Activated CD8-positive, alpha-beta memory T cell treated with anti-CD3 and anti-CD28 coated beads, Interleukin-2, amount 10 ng/mL, durations not matched to agents 7 days and 5 days (primary cell): Measurements from ENCODE around the gene PLPP3. TPM values are rescaled to one million over a fixed set of nuclear protein-coding genes. Genes with fewer than 3 reads are reported as not detected.

Source experiments
- ATAC-seq: fragments of 150-1000 bp; cut with Tn5 transposase; one replicate; pipeline ENCODE4 v1.10.0; 2021; ENCODE audit warnings: moderate library complexity
- CTCF ChIA-PET: fragments of 350-600 bp; sonication (Branson Sonifier 250); formaldehyde crosslinking; loops from one replicate; lab custom pipeline; 2021; ENCODE audit warnings: antibody characterized with exemption; lab: Charles Lee
- DNase-seq: peaks from one replicate; pipeline ENCODE4 v3.0.0-alpha.2; 2020
- H3K27ac Mint-ChIP-seq: one replicate; pipeline ENCODE4 v1.8.0; 2021; ENCODE audit warnings: mild to moderate bottlenecking, mixed read lengths
- H3K27me3 Mint-ChIP-seq: one replicate; pipeline ENCODE4 v1.8.0; 2021; ENCODE audit warnings: mixed read lengths
- H3K36me3 Mint-ChIP-seq: one replicate; pipeline ENCODE4 v1.8.0; 2021; ENCODE audit warnings: mild to moderate bottlenecking, mixed read lengths
- H3K4me1 Mint-ChIP-seq: one replicate; pipeline ENCODE4 v1.8.0; 2021; ENCODE audit warnings: mixed read lengths
- H3K4me3 Mint-ChIP-seq: one replicate; pipeline ENCODE4 v1.8.0; 2021; ENCODE audit warnings: mild to moderate bottlenecking, moderate library complexity, mixed read lengths
- H3K9me3 Mint-ChIP-seq: one replicate; pipeline ENCODE4 v1.8.0; 2022; ENCODE audit warnings: low read depth, mixed read lengths
- total RNA-seq, 2 experiments: library from RNA; stranded (reverse); gene quantifications; one replicate each; pipeline ENCODE4 v1.2.3, GENCODE V29; 2021

Gene PLPP3
- total RNA-seq, 2 experiments from 2014 or later = not detected

DNA sequence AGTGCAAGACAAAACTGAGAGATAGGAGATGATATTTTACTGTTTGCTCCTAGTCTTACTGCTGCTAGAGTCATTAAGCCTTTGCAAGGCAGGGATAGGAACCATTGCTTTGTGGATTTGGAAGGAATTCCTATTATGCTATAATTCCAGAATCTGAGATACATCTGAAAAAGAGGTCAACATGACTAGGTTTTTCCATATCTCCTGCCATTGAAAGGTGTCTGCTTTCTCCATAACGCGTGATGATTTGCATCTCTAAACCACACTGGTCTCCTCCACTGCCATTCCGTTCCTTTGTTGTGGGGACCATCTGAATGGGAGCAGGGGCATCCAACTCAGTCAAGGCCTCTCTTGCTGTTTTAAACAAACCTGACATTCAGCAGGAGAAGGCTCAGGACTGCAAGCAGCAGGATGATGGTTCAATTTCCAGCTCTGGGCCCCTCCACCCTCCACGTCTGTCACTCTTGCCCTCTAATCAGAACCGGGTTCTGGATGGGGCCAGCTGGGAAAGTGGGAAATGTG, 45.2 kb downstream of the PLPP3 start:
- no peak overlapping the region for H3K4me3 Mint-ChIP-seq
- no peak for ATAC-seq
- CTCF ChIA-PET = no interaction called here
- no peaks in the 10 kb centered on the region for H3K4me1 Mint-ChIP-seq
- no peaks in the 10 kb centered on the region for H3K27me3 Mint-ChIP-seq
- H3K27ac Mint-ChIP-seq = no peak overlapping the region
- no peaks in the 10 kb centered on the region for H3K9me3 Mint-ChIP-seq
- no peak for DNase-seq
- no peaks in the 10 kb centered on the region for H3K36me3 Mint-ChIP-seq

DNA sequence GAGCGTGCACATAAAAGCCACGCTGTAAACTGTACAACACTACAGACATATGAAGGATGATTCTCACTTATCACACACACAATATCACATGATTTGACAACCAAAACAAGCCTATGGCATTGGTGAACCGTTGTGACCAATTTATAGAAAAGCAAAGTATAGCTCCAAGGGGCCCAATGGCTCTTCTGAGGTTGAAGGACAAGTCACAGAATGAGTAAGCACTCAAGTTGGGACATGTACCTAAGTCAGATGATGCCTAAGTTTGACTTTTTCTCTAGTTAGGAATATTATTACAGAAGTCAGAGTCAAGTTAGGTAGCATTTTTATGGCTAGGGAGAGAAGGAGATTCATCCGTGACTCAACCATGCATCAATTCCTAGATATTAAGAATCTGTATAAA, 45.7 kb downstream of the PLPP3 start:
- H3K4me3 Mint-ChIP-seq = no peak overlapping the region
- no peaks in the 10 kb centered on the region for H3K9me3 Mint-ChIP-seq
- DNase-seq (no peak), ATAC-seq (no peak)
- CTCF ChIA-PET = no interaction called here
- H3K36me3 Mint-ChIP-seq = no peaks in the 10 kb centered on the region
- H3K27me3 Mint-ChIP-seq = no peaks in the 10 kb centered on the region
- H3K4me1 Mint-ChIP-seq = no peaks in the 10 kb centered on the region
- no peak overlapping the region for H3K27ac Mint-ChIP-seq

DNA sequence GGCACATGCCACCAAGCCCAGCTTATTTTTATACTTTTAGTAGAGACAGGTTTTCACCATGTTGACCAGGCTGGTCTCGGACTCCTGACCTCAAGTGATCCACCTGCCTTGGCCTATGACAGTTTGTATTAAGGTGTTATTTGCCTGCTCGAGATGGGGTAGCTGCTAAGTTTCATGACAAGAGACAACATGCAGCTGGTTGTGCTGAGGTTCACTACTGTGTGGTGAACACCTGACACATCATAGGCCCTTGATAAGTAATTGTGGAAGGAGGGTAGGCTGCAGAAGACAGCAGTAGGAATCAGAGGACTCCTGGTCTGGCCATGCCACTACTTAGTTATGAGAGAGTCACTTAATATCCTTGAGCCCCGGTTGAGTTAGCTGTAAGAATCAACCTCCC, 46.2 kb downstream of the PLPP3 start:
- Mint-ChIP-seq H3K4me3 (no peak overlapping the region), H3K27me3 (no peaks in the 10 kb centered on the region), H3K4me1 (no peaks in the 10 kb centered on the region), H3K36me3 (no peaks in the 10 kb centered on the region), H3K9me3 (no peaks in the 10 kb centered on the region), H3K27ac (no peak overlapping the region)
- DNase-seq (no peak), ATAC-seq (no peak)
- CTCF ChIA-PET = no interaction called here

DNA sequence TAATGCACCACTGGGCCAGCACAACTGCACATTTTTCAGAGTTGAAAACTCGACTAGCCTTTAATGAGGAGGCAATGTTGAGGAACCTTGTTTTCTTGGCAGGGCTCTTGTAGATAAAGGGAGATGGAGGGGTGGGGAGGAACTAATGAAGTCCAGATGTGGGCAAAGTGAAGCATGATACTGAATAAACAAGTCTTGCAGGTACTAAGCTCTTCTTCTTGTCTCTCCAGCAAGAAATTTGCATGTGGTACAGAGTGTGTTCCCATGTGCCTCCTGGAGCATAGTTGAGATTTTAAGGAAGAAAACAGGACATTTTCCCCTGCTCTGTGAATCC, 47.0 kb downstream of the PLPP3 start:
- DNase-seq = no peak
- H3K4me3 Mint-ChIP-seq = no peak overlapping the region
- H3K9me3 Mint-ChIP-seq = no peaks in the 10 kb centered on the region
- H3K36me3 Mint-ChIP-seq = no peaks in the 10 kb centered on the region
- no peak overlapping the region for H3K27ac Mint-ChIP-seq
- CTCF ChIA-PET = no interaction called here
- no peaks in the 10 kb centered on the region for H3K4me1 Mint-ChIP-seq
- no peaks in the 10 kb centered on the region for H3K27me3 Mint-ChIP-seq
- ATAC-seq = no peak

DNA sequence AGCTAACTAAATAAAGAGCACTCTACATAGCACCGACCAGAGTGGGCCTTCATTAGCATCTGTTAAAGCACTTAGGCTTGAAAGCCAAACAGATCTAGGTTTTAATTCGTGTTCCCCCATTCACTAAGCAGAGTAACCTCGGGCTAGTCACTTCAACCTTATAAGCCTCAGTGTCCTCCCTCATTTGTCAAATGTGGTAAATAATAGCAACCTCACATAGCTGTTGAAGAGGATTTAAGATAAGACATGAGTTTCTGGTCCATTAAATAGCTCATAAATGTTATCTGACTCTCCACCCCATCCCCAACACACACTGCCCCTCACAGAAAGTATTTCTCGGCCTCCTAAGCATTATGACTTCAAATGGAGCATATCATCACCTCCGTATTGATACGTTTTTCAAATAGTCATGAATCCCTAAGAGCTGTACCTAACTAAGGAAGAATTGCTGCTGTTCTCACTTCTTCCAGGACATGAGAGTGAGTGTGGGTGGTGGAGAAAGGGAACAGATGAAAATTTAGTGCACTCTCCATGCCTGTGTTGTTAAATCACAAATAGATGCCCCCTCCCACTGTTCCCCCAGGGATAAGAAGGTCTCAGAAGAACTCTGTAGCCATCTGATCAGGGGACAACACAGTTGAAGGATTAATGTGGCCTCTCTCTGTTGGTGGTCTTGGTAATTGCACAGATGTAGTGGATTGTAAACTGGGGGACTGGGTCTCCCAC, 47.6 kb downstream of the PLPP3 start:
- Mint-ChIP-seq H3K27ac (no peak overlapping the region), H3K27me3 (no peaks in the 10 kb centered on the region), H3K4me1 (no peaks in the 10 kb centered on the region), H3K36me3 (no peaks in the 10 kb centered on the region), H3K4me3 (no peak overlapping the region), H3K9me3 (no peaks in the 10 kb centered on the region)
- no peak for DNase-seq
- no peak for ATAC-seq
- CTCF ChIA-PET = no interaction called here

DNA sequence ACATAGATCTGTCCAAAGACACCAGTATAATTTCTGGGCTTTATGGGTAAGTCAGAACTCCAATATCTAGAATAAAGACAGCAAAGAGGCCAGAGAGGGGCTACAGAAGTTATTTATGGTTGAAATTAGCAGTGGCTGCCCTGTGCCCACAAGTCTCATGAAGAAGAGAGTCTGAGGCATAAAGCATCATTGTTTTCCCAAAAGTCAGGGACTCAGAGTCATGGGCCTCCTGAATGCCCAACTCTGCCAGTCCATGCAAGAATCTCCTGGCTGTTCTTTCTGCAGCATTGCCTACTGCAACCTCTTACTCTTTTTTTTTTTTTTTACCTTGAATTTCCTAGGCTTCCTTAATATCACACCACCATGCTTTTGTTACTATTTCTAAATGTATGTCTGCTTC, 49.6 kb downstream of the PLPP3 start:
- ATAC-seq (no peak), DNase-seq (no peak)
- H3K4me3 Mint-ChIP-seq = no peak overlapping the region
- no peaks in the 10 kb centered on the region for H3K27me3 Mint-ChIP-seq
- H3K36me3 Mint-ChIP-seq = no peaks in the 10 kb centered on the region
- no peak overlapping the region for H3K27ac Mint-ChIP-seq
- CTCF ChIA-PET = no interaction called here
- peaks cover 6% of the 10 kb centered on the region for H3K4me1 Mint-ChIP-seq
- no peaks in the 10 kb centered on the region for H3K9me3 Mint-ChIP-seq

DNA sequence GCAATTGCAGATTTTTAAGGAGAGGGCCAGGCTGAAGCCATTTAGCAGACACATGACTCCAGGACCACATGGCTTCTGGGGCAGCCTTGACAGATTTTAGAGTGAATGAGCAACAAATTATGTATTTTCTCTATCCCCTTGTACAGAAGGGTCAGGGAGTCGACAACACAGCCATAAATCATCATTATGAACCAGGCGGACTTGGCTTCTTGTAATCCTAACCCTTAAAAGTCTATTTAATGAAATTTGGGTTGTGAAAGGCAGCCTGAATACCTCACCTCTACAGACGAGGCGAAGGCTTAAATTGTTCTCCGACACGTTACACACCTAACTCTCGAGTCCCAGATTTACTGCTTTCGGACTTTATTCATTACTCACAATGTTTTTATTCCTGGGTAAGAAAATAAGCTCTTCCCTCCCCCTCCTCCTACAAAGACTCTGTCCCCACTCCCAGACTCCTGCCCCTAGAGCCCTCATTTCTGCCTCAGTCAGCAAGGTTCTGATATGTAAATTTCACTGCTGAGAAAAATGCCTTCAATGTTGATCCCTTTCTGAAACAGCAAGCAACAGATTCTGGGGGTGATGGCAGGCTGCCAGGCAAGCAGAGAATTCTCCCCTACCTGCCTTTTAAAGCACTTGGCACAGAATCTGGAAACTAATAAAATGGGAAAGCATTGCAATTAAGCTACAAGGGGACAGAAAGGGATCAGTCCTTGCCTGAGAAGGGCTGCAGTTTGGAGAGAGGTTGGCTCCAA, 51.6 kb downstream of the PLPP3 start:
- Mint-ChIP-seq H3K9me3 (no peaks in the 10 kb centered on the region), H3K4me1 (peaks cover 6% of the 10 kb centered on the region), H3K36me3 (no peaks in the 10 kb centered on the region), H3K4me3 (no peak overlapping the region), H3K27me3 (no peaks in the 10 kb centered on the region), H3K27ac (no peak overlapping the region)
- CTCF ChIA-PET = no interaction called here
- no peak for ATAC-seq
- DNase-seq = no peak

DNA sequence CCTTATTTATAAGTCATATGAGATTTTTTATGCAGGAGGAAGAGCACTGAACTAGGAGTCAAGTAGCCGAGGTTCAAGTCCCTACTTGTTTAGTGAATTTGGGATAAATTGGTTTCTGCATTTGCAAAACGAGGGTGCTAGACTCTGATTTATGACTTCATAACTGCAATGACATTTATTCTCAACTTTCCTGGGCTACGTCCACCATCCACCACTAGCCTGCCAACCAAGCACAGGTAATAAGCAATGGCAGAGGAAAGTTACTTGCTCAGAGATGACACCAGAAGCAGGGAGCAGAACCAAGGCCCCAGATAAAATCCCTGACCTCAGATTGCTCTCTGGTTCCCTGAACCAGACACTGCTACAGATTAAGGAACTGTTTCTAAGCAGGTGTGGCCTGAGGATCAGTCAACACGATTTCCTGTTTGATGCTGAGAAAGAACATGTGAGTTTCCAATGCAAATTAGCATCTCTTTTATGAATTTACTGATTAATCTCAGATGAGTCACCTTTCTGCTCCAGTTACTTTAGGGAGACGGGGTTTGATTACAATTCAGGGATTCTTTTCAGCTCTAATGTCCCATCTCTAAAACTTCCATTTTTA, 52.7 kb downstream of the PLPP3 start:
- Mint-ChIP-seq H3K4me1 (peaks cover 6% of the 10 kb centered on the region), H3K36me3 (no peaks in the 10 kb centered on the region), H3K27me3 (no peaks in the 10 kb centered on the region), H3K27ac (no peak overlapping the region), H3K4me3 (no peak overlapping the region), H3K9me3 (no peaks in the 10 kb centered on the region)
- ATAC-seq = no peak
- no peak for DNase-seq
- CTCF ChIA-PET = no interaction called here

DNA sequence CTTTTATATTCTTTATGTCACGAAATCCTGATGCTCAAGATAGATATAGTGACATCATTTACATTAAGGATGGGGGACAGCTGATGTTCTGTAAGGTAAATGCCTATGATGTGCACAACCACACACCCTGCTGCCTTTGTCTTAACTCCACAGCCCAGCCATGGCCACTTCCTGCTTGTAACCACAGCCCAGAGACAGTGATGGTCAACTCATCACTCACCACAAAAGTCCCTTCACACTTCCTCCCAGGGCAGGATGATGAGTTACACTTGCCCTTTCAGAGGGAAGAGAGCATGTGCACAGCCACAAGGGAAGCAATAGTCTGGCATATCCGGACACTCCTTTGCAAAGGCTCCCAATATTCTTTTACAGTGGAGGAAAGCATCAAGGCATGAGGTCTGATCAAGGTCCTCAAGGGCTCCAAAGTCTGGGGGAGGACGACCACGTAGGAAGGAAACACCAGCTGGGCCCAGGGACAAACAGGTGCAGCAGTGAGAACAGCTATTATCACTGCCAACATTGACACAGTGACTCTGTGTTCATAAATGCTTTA, 53.8 kb downstream of the PLPP3 start:
- Mint-ChIP-seq H3K27ac (no peak overlapping the region), H3K9me3 (no peaks in the 10 kb centered on the region), H3K4me1 (peaks cover 6% of the 10 kb centered on the region), H3K36me3 (no peaks in the 10 kb centered on the region), H3K4me3 (no peak overlapping the region), H3K27me3 (no peaks in the 10 kb centered on the region)
- CTCF ChIA-PET = no interaction called here
- no peak for ATAC-seq
- DNase-seq = no peak

DNA sequence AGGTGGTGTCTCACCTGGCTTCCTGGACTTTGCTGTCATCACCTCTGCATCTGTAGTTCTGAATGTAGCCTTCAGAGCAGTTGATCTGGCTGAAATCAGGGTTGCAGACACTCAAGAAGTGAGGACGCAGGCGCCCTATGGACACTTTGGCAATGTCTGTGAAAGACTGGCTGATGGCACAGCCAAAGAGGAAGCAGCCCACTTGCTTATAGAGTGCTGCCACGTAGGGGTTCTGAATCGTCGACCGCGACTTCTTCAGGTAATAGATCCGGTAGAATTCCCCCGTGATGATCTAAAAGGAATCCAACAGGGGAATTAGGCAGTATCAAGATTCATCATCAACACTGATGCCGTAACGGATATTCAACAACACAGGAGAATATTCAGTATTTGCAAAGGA, 55.1 kb downstream of the PLPP3 start:
- CTCF ChIA-PET = no interaction called here
- Mint-ChIP-seq H3K4me3 (no peak overlapping the region), H3K9me3 (no peaks in the 10 kb centered on the region), H3K4me1 (peaks cover 6% of the 10 kb centered on the region), H3K27ac (no peak overlapping the region), H3K27me3 (no peaks in the 10 kb centered on the region), H3K36me3 (no peaks in the 10 kb centered on the region)
- DNase-seq (no peak), ATAC-seq (no peak)

DNA sequence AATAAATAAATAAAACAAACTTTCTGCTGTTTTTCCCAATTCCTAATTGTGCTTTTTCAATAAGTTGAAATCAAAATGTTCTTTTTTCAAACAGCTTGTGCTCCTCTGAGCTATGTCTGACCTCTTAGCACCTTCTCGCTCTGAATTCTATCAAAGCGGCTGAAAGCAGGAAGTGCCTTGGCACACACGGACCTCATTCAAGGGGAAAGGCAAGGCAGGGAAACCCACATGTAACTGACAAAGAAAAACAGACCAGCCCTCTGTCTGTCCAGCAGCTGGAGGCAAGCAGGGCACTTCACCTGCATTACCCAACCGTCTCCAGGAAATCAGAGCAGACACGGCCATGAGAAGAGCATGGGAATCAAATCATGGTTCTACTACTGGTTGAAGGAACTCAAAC, 56.7 kb downstream of the PLPP3 start:
- Mint-ChIP-seq H3K36me3 (no peaks in the 10 kb centered on the region), H3K27me3 (no peaks in the 10 kb centered on the region), H3K27ac (no peak overlapping the region), H3K4me1 (peaks cover 6% of the 10 kb centered on the region), H3K4me3 (no peak overlapping the region), H3K9me3 (no peaks in the 10 kb centered on the region)
- CTCF ChIA-PET = no interaction called here
- no peak for DNase-seq
- ATAC-seq = no peak

DNA sequence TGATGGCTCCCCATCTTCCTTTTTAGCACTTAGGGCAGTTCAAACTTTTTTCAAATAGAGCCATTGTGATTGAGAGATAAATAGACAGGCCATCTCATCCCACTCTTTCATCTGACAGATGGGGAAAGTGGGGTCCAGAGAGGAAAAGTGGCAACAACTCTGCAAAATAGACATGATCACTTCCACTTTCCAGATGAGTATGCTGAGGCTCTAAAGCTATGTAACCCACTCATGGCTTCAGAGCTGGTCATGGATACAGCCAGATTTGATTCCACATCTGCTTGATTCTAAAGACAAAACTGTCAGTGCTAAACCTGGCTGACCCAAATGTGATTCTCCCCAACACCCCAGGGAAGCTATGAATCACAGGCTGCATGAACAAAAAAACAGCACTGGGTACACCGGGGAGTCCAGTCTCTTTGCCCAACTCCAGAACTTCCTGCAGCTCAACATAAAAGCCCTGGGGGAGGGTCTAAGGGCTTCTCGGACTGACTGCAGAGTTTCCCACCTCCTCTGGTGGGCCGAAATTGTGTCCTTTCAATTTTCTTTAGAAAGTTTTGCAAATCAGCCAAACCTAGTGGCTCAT, 59.3 kb downstream of the PLPP3 start:
- H3K27me3 Mint-ChIP-seq = no peaks in the 10 kb centered on the region
- no peaks in the 10 kb centered on the region for H3K4me1 Mint-ChIP-seq
- no peak overlapping the region for H3K27ac Mint-ChIP-seq
- DNase-seq (no peak), ATAC-seq (no peak)
- no peak overlapping the region for H3K4me3 Mint-ChIP-seq
- H3K36me3 Mint-ChIP-seq = no peaks in the 10 kb centered on the region
- CTCF ChIA-PET = no interaction called here
- no peaks in the 10 kb centered on the region for H3K9me3 Mint-ChIP-seq

DNA sequence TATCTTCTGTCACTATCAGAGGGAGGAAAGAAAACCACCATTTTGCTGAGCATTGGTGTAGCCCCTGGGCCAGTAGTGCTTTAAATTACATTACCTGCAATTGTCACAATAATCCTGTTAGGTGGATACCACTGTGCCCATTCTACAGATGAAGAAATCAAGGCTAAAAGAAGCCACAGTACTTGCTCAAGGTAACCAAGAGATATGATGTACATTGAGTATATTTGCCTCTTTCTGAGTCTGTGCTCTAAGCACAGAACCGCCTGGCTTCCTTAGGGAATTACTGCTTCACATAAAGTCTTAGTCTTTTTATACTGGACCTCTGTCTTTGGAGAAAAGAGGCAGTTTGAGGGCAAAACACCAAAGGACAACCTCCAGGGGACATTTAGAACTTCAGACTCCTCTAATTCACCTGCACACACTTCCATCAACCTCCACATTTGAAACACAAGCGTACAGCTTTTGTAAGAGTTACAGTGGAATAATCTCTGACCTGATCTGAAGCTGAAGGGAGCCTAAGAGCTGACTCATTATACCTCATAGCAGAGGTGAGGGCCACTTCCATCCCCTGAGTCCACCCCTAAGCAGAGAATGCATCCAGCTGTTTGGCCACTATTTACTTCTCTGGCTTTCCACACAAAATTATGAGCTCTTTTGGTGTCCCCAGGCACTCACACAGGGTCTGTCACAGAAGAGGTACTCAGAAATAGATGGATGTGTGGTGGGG, 61.8 kb downstream of the PLPP3 start:
- DNase-seq = no peak
- H3K36me3 Mint-ChIP-seq = no peaks in the 10 kb centered on the region
- no peaks in the 10 kb centered on the region for H3K4me1 Mint-ChIP-seq
- CTCF ChIA-PET = no interaction called here
- no peaks in the 10 kb centered on the region for H3K9me3 Mint-ChIP-seq
- no peak for ATAC-seq
- H3K4me3 Mint-ChIP-seq = no peak overlapping the region
- no peak overlapping the region for H3K27ac Mint-ChIP-seq
- no peaks in the 10 kb centered on the region for H3K27me3 Mint-ChIP-seq
